C4-2B (cell line): ENCODE data around the gene DNM3.

Source experiments
- ZFX ChIP-seq: fragments of 450-650 bp; IDR thresholded peaks from 2 replicates; pipeline ENCODE4 v1.6.1; 2017
- TF ChIP-seq, protein P1 (sequence below): fragments of 450-650 bp; conservative IDR thresholded peaks from 2 replicates; pipeline ENCODE4 v1.5.1; 2017; ENCODE audit warnings: mild to moderate bottlenecking

GRCh38 chr1:172400722-172401105 lies 559.4 kb downstream of the DNM3 start:
- TF ChIP-seq, protein P1, sequence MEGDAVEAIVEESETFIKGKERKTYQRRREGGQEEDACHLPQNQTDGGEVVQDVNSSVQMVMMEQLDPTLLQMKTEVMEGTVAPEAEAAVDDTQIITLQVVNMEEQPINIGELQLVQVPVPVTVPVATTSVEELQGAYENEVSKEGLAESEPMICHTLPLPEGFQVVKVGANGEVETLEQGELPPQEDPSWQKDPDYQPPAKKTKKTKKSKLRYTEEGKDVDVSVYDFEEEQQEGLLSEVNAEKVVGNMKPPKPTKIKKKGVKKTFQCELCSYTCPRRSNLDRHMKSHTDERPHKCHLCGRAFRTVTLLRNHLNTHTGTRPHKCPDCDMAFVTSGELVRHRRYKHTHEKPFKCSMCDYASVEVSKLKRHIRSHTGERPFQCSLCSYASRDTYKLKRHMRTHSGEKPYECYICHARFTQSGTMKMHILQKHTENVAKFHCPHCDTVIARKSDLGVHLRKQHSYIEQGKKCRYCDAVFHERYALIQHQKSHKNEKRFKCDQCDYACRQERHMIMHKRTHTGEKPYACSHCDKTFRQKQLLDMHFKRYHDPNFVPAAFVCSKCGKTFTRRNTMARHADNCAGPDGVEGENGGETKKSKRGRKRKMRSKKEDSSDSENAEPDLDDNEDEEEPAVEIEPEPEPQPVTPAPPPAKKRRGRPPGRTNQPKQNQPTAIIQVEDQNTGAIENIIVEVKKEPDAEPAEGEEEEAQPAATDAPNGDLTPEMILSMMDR, result no peak
- no peak for TF ChIP-seq ZFX
